HG02852 (cell line): ENCODE data around the gene SART3.
"Not testable (repeated sequence)": the region's sequence is repeated elsewhere in the genome, so short reads cannot be mapped to it uniquely, and the experiment has no call there.

Experiments
- ATAC-seq: cut with Tn5 transposase; IDR thresholded peaks from one replicate; pipeline ENCODE4 v1.9.1; 2021; ENCODE audit warnings: mild to moderate bottlenecking, moderate library complexity; ENCODE audit not compliant: unreplicated experiment

Gene SART3

GRCh38 chr12:108565146-108565545, 4.2 kb upstream of the SART3 start:
- no peak for ATAC-seq

DNA sequence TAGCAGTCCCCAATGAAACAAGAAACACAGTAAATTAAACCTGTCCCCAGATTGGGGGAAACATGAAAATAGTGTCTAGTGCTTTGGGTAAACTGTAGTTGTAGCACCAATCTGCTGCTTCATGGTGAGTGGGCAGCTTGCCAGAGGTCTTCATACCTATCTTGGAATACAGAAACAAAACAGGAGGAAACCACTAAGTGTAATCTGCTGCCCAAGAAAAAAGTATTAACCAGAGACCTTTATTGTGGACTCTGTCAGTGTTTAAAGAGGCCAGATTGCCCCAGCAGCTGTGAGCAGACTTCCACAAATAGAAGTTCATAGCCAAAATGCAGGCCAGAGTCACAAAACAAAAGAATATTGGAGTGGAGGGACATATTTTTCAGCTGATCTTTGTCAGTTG, 3.8 kb upstream of the SART3 start:
- ATAC-seq, result no peak

DNA sequence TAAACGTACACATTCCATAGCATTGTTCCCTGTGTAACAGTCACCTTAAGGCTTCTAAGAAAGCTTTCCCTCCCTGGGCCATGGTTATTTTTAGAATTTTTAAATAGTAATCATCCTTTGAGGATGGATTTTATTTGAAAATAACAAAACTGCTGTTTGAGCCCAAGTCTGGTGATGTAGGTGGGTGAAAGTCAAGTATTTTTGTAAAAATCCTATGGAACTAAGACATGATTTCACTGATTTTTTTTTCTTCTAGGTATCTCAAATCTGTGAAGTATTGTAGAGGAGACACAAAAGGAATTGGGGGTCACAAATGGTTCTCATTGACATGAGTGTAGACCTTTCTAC, 2.8 kb upstream of the SART3 start:
- ATAC-seq, result no peak

DNA sequence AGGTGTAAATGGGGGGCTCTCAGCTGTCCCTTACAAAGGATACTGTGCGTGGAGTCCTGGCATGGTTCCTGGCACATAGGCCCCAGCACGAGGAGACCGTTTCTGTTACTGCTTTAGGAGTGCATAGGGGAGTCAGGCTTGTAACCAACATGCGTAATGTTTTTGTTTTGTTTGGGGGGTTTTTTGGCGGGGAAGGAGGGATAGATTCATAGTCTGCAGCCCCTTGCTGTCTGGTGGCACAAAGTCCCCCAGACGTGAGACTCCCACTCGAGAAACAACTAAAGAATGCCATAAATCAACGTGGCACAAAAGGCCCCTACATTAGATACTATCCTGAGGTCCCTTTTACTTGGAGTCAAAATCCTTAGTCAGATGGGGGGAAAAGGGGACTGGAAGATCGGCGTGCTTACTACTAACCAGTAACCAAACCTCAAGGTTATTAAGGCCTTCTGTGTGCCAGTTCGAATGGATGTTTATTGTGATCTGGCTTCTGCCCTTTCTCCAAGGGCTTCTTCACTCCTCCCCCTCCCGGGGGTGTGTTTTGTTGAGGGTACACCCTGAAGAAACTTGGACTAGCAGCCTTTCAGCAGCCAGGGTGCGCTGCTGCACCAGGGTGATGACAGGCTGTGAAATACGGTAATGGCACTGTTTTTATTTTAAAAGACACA, 2.3 kb upstream of the SART3 start:
- ATAC-seq, result peak; percentile 35

- ATAC-seq, result peak; percentile 53
Observed at GRCh38 chr12:108562348-108563135, 1.6 kb upstream of the SART3 start, which contains the start of gene ISCU. Gene ISCU (plus strand): TSS chr12:108562596. CDS start chr12:108562623, 27 bp downstream.

DNA sequence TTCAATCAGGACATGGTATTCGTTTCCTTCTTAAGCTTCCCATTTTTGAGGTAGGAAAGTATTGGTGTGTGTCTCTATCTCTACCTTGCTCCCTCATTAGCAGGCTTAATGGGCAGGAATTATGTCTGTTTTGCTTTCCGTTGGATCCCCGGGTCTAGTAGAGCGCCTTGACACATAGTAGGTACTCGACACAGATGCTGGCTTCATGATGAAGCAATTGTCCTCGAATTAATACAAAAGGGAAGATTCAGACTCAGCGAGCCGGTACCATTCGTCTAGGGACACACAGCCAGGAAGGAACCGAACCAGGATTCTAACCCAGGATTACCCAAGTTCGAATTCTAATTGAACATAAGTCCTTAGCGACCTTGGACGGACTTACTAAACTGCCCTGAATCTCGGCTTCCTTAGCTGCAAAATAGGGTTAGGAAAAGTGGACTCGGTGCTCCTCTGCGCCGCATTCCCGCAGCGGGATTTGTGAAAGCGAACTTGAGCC, 927 bp upstream of the SART3 start:
- no peak for ATAC-seq

GRCh38 chr12:108560321-108560721, 652 bp downstream of the SART3 start:
- ATAC-seq, result no peak

GRCh38 chr12:108559748-108560147, 1.2 kb downstream of the SART3 start:
- no peak for ATAC-seq

DNA sequence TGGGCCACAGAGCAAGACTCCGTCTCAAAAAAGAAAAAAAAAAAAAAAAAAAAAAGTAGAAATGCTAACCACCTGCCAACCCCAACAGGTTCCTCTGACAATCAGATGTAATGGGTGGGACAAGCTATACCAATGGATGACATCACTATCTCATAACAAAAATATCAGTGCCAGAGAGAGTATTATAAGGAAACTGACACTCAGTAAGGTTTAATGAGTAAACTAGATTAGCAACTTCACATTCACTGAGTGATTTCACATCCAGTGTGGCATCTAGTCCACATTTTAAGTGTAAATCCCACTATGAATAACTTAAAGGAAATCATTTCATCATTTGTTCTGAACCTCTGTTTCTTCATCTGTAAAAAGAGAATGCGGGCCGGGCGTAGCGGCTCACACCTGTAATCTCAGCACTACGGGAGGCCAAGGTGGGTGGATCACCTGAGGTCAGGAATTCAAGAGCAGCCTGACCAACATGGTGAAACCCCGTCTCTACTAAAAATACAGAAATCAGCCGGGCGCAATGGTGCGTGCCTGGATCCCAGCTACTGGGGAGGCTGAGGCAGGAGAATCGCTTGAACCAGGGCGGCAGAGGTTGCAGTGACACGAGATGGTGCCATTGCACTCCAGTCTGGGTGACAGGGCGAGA, 1.8 kb downstream of the SART3 start:
- ATAC-seq, result no peak

- not testable (repeated sequence) for ATAC-seq
Observed at GRCh38 chr12:108555383-108555782, 5.6 kb downstream of the SART3 start.

DNA sequence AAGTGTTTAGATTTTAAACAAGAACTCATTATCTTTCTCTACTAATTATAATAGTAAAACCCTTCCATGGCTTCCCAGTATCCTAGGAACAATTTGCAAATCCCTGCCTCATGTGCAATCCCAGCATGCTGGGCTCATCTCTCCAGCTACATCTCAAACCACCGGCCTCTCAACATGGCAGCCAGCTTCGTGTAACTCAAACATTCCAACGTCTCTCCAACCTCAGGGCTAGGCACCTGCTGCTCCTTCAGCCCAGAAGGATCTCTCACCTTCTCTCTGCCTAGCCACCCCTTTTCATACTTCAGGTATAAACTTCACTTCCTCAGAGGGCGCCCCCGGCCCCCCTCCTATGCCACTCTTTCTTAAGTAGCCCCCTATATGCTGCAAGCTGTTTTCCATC, 7.2 kb downstream of the SART3 start:
- ATAC-seq, result no peak

GRCh38 chr12:108551535-108551934, 9.4 kb downstream of the SART3 start:
- no peak for ATAC-seq

DNA sequence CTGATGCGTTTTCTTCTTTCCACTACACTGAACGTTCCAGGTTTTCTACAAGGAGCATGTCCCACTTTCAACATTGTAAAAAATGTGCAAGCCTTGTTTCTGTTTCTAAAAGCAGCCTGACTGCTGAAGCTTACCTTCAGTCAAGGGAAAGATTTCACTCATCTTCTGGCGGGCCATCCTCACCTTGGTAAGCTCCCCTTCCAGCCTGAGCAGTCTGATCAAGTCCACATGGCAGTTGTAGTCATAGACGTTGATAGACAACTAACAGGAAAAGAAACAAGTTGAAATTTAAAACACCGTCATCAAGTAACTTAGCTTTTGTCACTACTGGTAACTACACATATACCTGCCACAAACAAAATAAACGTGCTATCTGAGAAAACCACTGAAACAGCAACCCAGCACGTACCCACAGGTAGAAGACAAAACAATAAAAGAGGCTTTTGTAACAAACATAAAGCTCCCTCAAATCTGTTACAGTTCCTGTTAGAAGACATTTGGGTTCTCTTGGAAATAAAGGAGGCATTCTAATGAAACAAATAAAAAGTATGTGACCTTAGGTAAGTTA, 11.9 kb downstream of the SART3 start:
- no peak for ATAC-seq

GRCh38 chr12:108547686-108548085, 13.3 kb downstream of the SART3 start:
- ATAC-seq, result no peak

DNA sequence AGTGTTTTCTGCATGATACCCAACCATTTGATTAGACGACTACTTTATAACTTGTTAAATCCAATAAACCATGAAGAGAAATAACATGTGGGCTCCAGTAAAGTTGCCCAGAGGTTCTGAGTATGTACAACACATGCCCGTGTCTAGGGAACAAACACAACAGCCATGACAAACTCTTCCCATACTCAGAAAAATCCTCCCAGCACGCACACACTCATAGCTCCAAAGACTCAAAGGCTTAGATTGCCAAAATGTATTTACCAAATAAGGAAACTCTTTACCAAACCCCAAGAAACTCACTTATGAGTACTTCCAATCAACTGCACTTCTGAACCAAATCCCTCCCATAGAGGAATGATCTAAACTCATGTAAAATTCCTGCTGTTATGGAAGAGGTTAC, 17.3 kb downstream of the SART3 start:
- no peak for ATAC-seq

DNA sequence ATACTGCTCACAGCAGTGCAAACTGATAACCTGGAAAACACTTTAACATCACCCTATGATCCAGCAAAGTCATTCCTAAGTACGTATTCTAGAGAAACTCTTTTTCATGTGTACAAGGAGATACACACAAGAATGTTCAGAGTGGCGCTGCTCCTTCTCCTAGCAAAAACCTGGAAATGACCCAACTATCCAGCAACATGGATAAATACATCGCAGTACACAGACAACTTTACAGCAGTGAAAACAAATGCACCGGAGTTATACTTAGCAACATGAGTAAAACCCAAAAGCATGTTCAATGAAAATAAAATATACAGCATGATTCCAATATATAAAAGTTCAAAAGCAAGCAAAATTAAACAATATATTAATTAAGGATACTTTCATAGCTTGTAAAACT, 18.7 kb downstream of the SART3 start:
- no peak for ATAC-seq

DNA sequence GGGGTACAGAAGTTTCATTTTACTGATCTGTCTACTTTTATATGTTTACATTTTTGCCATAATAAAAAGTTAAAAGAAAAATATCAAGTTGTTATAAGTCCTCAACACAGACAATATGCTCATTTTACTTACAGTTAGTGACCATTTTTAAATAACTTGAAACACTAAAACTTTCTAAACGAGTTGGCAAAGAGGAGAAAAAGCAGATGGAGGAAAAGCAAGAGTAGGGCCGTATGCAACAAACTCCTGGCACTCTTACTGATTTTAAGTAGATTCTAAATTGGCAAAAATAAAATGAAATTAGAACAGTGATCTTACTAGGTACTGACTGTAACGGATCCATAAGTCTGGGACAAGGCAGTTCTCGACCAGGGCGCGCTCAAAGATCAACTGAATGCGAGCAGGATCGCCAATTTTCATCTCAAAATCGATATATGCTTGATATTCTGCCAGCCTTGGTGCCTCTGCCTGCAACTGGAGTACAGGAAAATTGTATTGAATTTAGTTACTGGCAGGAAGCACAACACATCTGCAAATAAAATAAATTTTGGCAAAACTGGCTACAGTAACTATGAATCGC, 22.3 kb downstream of the SART3 start:
- no peak for ATAC-seq

- ATAC-seq, result no peak
Observed at GRCh38 chr12:108538146-108538545, 22.8 kb downstream of the SART3 start.

DNA sequence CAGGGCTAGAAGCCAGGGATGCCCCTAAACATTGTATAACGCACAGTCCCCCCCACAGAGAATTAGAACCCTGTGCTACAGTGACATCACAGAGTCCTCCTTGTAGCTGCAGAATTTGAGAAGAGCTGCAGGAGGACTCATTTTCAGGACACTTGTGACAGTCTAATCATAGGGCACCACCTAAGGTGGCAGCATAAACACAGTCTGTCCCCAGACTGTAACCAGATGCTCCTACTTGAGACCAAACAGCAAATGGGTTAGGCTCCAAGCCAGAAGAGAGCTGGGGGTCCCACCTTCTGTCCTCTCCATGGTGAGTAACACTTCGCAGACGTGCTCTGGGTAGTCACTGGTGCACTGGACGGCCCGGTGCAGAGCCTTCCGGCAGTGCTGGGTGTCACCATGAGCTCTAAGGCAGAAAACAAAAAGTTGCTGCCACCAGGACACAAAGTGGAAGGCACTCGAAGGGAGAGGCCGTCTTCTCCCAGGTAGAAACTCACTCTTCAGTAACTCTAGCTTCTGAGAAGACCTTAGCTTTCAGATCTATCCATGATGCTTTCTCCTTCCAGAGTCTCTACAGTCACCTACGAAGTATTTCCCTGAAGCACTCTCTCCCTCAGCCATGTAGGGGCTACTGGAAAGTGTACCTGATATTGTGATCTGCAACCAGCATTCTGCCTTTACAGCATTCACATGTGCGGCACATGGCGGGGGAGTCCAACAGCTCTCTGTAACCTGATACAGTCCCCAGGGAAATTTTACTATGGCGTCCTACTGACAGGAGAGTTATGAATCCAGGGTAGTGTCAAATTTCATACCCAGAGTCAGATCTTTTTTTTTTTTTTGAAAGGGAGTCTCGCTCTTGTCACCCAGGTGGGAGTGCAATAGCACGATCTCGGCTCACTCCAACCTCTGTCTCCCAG, 28.8 kb downstream of the SART3 start:
- ATAC-seq, result no peak

GRCh38 chr12:108530161-108530560, 30.8 kb downstream of the SART3 start:
- no peak for ATAC-seq
